OCI-LY1 (cell line): Measurements from ENCODE around the gene CIB4.

Source experiments
- CTCF ChIP-seq: fragments of 200-600 bp; sonication (generic), shearing (Covaris generic); IDR thresholded peaks from 2 replicates; pipeline ENCODE4 v1.5.1; 2017; ENCODE audit warnings: mild to moderate bottlenecking, antibody characterized with exemption, low read length, moderate library complexity, mixed read lengths
- EZH2 ChIP-seq: fragments of 200-600 bp; sonication (generic), shearing (Covaris generic); IDR thresholded peaks from 2 replicates; pipeline ENCODE4 v1.8.0; 2017; ENCODE audit warnings: borderline replicate concordance, mixed run types, mild to moderate bottlenecking, antibody characterized with exemption, low read length, moderate library complexity, mixed read lengths

DNA sequence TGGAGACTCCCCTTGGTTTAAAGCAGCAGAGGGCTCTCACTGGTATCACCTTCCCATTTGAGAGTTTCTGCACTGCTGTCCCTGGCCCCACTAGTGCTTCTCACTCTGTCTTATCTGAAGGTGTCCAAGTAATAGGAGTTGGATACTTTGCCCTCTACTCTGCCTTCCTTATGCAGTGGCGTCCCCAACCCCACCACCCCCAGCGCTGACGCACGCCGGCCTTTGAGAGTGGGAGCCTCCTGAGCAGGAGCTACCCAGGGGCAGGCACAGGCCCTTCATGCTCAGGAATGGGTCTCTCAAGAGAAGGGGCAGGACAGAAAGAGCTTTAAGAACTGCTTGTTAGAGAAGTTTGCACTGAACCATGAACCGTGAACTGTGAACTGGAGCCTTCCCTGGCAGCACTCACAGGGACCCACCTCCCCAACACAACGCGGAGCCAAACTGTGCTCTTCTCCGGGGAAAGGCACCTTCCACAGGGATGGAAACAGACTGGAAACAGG lies 3.3 kb downstream of the CIB4 start:
- TF ChIP-seq CTCF (no peak), EZH2 (no peak)
